ENCODE data around the gene MNX1.

- TF ChIP-seq EZH2 (IDR thresholded peaks at IDR 0.05; ENCODE audit: borderline replicate concordance, low read depth, low read length, poor library complexity, severe bottlenecking), result no peak
- TF ChIP-seq CTCF (conservative IDR thresholded peaks at IDR 0.05; ENCODE audit: low read depth, low read length), result no peak
Observed at GRCh38 chr7:156966387-156966786, 44.1 kb downstream of the MNX1 start.

Measured in A673 (cell line).